ENCODE data around the gene TNS3.
A peak's percentile ranks its signal among the peaks of the same experiment; 100 is the strongest.

TNS3 gene

DNA sequence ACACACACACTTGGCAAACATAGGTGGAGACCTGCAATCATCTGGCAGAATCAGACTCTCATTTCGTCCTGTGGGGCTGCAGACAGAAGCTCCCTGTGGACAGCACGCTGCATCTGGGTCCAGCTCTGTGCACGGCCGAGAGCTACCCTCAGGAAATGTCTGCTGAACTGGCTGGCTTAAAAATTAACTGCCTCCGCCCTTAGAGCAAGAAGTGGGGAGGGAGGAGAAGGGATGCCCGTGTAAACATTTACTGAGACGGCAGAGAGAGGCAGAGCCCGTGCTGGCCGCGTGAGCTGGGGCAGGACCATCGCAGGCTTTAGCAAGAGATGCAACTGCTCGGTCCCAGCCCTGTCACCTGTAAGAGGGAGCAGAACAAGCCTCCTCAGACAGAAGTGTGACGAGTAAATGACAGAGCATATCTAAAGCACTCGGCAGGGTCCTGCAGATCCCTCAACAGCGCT, 81.8 kb downstream of the TNS3 start:
- no peak for TF ChIP-seq EZH2phosphoT487 (IDR thresholded peaks at IDR 0.05; ENCODE audit: borderline replicate concordance, low read length)
- TF ChIP-seq, protein P1, sequence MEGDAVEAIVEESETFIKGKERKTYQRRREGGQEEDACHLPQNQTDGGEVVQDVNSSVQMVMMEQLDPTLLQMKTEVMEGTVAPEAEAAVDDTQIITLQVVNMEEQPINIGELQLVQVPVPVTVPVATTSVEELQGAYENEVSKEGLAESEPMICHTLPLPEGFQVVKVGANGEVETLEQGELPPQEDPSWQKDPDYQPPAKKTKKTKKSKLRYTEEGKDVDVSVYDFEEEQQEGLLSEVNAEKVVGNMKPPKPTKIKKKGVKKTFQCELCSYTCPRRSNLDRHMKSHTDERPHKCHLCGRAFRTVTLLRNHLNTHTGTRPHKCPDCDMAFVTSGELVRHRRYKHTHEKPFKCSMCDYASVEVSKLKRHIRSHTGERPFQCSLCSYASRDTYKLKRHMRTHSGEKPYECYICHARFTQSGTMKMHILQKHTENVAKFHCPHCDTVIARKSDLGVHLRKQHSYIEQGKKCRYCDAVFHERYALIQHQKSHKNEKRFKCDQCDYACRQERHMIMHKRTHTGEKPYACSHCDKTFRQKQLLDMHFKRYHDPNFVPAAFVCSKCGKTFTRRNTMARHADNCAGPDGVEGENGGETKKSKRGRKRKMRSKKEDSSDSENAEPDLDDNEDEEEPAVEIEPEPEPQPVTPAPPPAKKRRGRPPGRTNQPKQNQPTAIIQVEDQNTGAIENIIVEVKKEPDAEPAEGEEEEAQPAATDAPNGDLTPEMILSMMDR (IDR thresholded peaks at IDR 0.05; ENCODE audit: low read depth, low read length, poor library complexity, severe bottlenecking), result no peak
- Histone ChIP-seq H3K4me1 (ENCODE audit: control insufficient read depth, low read length) (peaks cover 45% of the 10 kb centered on the region), H3K9me2 (replicated peaks; ENCODE audit: control insufficient read depth, low read length) (no peaks in the 10 kb centered on the region), H3K36me3 (ENCODE audit: control insufficient read depth, low read length) (no peaks in the 10 kb centered on the region), H3K4me2 (ENCODE audit: low read length) (no peak overlapping the region), H3K79me2 (ENCODE audit: control insufficient read depth, low read length) (no peaks in the 10 kb centered on the region), H3K27ac (ENCODE audit: low read depth, low read length) (no peak overlapping the region), H3F3A (ENCODE audit: control insufficient read depth, insufficient read depth) (peaks cover 17% of the 10 kb centered on the region), H4K20me1 (ENCODE audit: control insufficient read depth, insufficient read depth, low read depth, low read length) (no peaks in the 10 kb centered on the region), H3K4me3 (ENCODE audit: low read length) (no peak overlapping the region), H3K27me3 (ENCODE audit: control insufficient read depth, low read length) (no peaks in the 10 kb centered on the region), H3K9me3 (ENCODE audit: control insufficient read depth, insufficient read depth, low read length) (no peaks in the 10 kb centered on the region)

DNA sequence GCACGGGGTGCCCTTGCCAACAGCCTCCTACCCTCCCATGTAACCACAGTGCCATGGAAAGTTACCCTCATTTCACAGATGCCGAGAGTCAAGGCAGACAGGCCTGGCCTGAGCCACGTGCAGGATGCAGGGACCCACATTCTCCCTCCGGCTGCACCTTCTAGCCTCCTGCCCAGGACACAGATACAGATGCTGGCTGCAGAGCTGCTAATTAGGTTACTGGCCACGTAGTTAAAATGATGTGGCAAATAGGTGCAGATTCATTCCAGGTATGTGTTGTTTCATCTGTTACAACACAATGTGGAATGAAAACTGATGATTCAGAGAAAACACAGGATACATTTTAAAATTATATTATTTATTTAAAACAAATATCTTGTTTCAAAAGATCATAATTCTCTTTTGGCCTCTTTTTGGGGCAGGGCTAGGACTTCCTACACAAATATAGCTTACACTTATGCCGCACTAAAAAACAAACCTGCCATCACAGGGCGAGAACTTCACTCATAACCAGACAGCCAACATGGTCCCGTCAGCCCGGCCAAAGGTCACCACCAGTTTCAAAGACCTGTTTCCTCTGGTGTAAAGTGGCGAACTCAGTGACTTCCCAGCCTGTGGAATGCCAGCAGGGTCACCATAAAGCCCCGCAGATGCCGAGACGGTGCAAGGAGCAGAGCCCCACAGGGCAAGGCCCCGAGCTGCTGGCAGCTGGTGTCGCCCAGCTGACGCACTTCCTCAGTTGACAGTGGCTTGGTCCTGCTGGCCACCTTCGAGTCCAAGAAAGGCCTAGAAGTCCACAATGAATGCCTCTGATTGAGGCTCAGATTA, 83.5 kb downstream of the TNS3 start:
- H3F3A ChIP-seq (ENCODE audit: control insufficient read depth, insufficient read depth), result peaks cover 17% of the 10 kb centered on the region
- no peaks in the 10 kb centered on the region for H3K79me2 ChIP-seq (ENCODE audit: control insufficient read depth, low read length)
- H3K4me3 ChIP-seq (ENCODE audit: low read length), result no peak overlapping the region
- no peaks in the 10 kb centered on the region for H4K20me1 ChIP-seq (ENCODE audit: control insufficient read depth, insufficient read depth, low read depth, low read length)
- no peaks in the 10 kb centered on the region for H3K9me3 ChIP-seq (ENCODE audit: control insufficient read depth, insufficient read depth, low read length)
- no peaks in the 10 kb centered on the region for H3K36me3 ChIP-seq (ENCODE audit: control insufficient read depth, low read length)
- TF ChIP-seq, protein P1 (IDR thresholded peaks at IDR 0.05; ENCODE audit: low read depth, low read length, poor library complexity, severe bottlenecking), result no peak
- TF ChIP-seq EZH2phosphoT487 (IDR thresholded peaks at IDR 0.05; ENCODE audit: borderline replicate concordance, low read length), result no peak
- H3K4me2 ChIP-seq (ENCODE audit: low read length), result no peak overlapping the region; the same call in 1 of the 2 replicates
- peaks cover 48% of the 10 kb centered on the region for H3K4me1 ChIP-seq (ENCODE audit: control insufficient read depth, low read length)
- H3K27me3 ChIP-seq (ENCODE audit: control insufficient read depth, low read length), result no peaks in the 10 kb centered on the region
- no peaks in the 10 kb centered on the region for H3K9me2 ChIP-seq (replicated peaks; ENCODE audit: control insufficient read depth, low read length)
- peak overlapping the region; percentile 60 for H3K27ac ChIP-seq (ENCODE audit: low read depth, low read length)

DNA sequence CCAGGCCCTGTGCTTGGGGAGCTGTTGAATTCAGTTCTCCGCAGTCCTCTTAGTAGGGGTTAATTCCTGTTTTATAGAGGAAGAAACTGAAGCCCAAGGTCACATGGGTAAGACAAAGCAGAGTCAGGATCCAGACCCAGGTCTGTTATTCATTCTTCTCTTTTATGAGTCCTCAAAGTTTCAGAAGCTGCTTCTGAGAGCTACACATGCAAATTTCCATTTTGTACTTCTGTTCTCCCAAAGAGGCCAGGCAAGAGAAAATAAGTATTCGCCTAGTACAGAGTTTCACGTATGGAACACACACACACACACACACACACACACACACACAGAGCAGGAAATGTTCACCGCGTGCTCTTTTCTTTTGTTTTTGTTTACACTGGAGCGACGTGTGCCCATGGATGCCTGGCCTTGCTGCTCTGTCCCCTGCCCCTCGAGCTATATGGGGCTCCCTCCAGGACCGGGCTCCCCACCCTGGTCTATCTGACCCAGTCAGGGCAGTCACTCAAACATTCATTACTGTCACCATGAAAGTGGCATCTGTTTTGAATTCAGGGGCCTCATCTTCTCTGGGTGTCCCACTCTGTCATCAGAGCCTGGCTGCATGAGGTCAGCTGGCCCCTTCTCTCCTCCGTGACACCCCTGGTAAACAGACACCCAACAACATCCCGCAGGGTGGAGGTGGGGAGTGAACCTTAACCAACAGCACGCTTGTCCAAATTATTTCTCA, 84.4 kb downstream of the TNS3 start:
- Histone ChIP-seq H3K27ac (ENCODE audit: low read depth, low read length) (peak overlapping the region; percentile 60), H3K27me3 (ENCODE audit: control insufficient read depth, low read length) (no peaks in the 10 kb centered on the region), H3K36me3 (ENCODE audit: control insufficient read depth, low read length) (no peaks in the 10 kb centered on the region), H3K79me2 (ENCODE audit: control insufficient read depth, low read length) (no peaks in the 10 kb centered on the region), H3K4me1 (ENCODE audit: control insufficient read depth, low read length) (peaks cover 48% of the 10 kb centered on the region), H3K4me2 (ENCODE audit: low read length) (peak overlapping the region; percentile 60), H4K20me1 (ENCODE audit: control insufficient read depth, insufficient read depth, low read depth, low read length) (no peaks in the 10 kb centered on the region), H3K9me2 (replicated peaks; ENCODE audit: control insufficient read depth, low read length) (no peaks in the 10 kb centered on the region), H3F3A (ENCODE audit: control insufficient read depth, insufficient read depth) (peaks cover 17% of the 10 kb centered on the region), H3K9me3 (ENCODE audit: control insufficient read depth, insufficient read depth, low read length) (no peaks in the 10 kb centered on the region), H3K4me3 (ENCODE audit: low read length) (peak overlapping the region; percentile 34)
- no peak for TF ChIP-seq EZH2phosphoT487 (IDR thresholded peaks at IDR 0.05; ENCODE audit: borderline replicate concordance, low read length)
- TF ChIP-seq, protein P1 (IDR thresholded peaks at IDR 0.05; ENCODE audit: low read depth, low read length, poor library complexity, severe bottlenecking), result no peak

Data from DOHH2 (cell line).